ENCODE measurements around the gene ST3GAL6. TPM values are rescaled to one million over a fixed set of nuclear protein-coding genes. Genes with fewer than 3 reads are reported as not detected.

Gene ST3GAL6
- total RNA-seq, 1 experiment from 2014 or later, result 271 TPM

- no peak for DNase-seq (ENCODE audit: low read depth, low spot score)
- in situ Hi-C loops (cut with HindIII; ENCODE audit: low pct_unique_long_range_greater_than_20kb, low sequenced_read_pairs), result no loop called here
These were observed 28.4 kb upstream of the ST3GAL6 start for GRCh38 chr3:98734735-98735134.

- in situ Hi-C loops (cut with HindIII; ENCODE audit: low pct_unique_long_range_greater_than_20kb, low sequenced_read_pairs), result no loop called here
These were observed 27.8 kb upstream of the ST3GAL6 start for GRCh38 chr3:98735296-98735695.

GRCh38 chr3:98735761-98736269 is 27.3 kb upstream of the ST3GAL6 start:
- in situ Hi-C loops (cut with HindIII; ENCODE audit: low pct_unique_long_range_greater_than_20kb, low sequenced_read_pairs), result no loop called here
- no peak for DNase-seq (ENCODE audit: low read depth, low spot score)

More at GRCh38 chr3:98735296-98735695, 27.8 kb upstream of the ST3GAL6 start:
- no peak for DNase-seq (ENCODE audit: low read depth, low spot score)

GRCh38 chr3:98737301-98737700 is 25.8 kb upstream of the ST3GAL6 start:
- DNase-seq (ENCODE audit: low read depth, low spot score), result peak; percentile 56
- in situ Hi-C loops (cut with HindIII; ENCODE audit: low pct_unique_long_range_greater_than_20kb, low sequenced_read_pairs), result no loop called here

- in situ Hi-C loops (cut with HindIII; ENCODE audit: low pct_unique_long_range_greater_than_20kb, low sequenced_read_pairs), result no loop called here
- no peak for DNase-seq (ENCODE audit: low read depth, low spot score)
These were observed 23.9 kb upstream of the ST3GAL6 start for GRCh38 chr3:98739266-98739665.

- DNase-seq (ENCODE audit: low read depth, low spot score), result no peak
- in situ Hi-C loops (cut with HindIII; ENCODE audit: low pct_unique_long_range_greater_than_20kb, low sequenced_read_pairs), result no loop called here
These were observed 22.8 kb upstream of the ST3GAL6 start for GRCh38 chr3:98740324-98740723.

- DNase-seq (ENCODE audit: low read depth, low spot score), result no peak
- in situ Hi-C loops (cut with HindIII; ENCODE audit: low pct_unique_long_range_greater_than_20kb, low sequenced_read_pairs), result no loop called here
These were observed 21.9 kb upstream of the ST3GAL6 start for GRCh38 chr3:98741121-98741716.

DNA sequence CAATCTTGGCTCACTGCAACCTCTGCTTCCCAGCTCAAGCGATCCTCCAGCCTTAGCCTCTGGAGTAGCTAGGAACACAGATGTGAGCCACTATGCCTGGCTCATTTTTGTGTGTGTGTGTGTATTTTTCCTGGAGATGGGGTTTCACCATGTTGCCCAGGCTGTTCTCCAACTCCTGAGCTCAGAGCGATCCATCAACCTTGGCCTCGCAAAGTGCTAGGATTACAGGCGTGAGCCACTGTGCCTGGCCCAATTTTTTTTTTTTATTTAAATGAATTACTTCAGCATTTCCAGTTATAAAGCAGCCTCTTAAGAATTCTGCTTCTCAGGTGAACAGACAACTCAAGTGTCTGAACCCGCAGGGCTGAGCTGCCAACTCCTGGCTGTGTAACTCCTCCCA is 20.1 kb upstream of the ST3GAL6 start:
- DNase-seq (ENCODE audit: low read depth, low spot score), result no peak

DNA sequence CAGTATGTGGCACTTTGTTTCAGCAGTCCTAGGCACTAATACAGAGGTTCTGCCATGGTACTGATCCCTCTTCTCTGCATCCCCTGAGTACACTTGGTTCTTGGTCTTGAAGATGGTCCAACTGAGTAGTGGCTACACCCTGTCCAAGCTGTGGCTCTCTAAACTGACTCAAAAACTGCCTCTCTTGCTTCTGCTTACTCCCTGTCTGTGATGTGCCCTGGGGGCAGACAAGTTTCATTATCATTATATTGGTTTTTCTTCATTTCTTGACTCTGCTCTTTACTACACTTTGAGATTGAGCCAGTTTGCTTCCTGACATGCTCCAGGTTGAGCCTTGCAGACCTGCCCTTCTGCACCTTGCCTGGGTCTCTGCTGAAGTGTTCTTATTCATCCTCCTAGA is 18.9 kb upstream of the ST3GAL6 start:
- in situ Hi-C loops (cut with HindIII; ENCODE audit: low pct_unique_long_range_greater_than_20kb, low sequenced_read_pairs), result no loop called here
- DNase-seq (ENCODE audit: low read depth, low spot score), result no peak

More for the DNA sequence above, 20.1 kb upstream of the ST3GAL6 start:
- in situ Hi-C loops (cut with HindIII; ENCODE audit: low pct_unique_long_range_greater_than_20kb, low sequenced_read_pairs), result no loop called here

DNA sequence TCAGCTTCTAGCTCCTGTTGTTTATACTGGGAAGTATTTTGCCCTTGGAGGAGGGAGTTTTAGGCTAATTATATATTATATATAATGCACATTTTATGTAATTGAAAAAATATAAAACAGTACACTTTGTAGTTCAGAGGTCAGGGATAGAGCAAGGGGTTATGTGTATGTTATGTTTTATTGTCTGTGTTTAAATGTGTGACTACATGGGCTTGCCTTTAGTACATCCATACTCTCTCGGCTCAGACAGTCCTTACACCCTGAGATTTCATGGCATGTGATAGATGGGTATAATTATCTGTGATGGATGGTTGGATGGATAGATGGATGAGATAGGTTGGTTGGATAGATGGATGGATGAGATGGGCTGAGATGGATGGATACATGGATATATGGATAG is 17.4 kb upstream of the ST3GAL6 start:
- in situ Hi-C loops (cut with HindIII; ENCODE audit: low pct_unique_long_range_greater_than_20kb, low sequenced_read_pairs), result no loop called here
- no peak for DNase-seq (ENCODE audit: low read depth, low spot score)

GRCh38 chr3:98746122-98746521 is 17.0 kb upstream of the ST3GAL6 start:
- in situ Hi-C loops (cut with HindIII; ENCODE audit: low pct_unique_long_range_greater_than_20kb, low sequenced_read_pairs), result no loop called here

GRCh38 chr3:98746882-98747281 is 16.3 kb upstream of the ST3GAL6 start:
- in situ Hi-C loops (cut with HindIII; ENCODE audit: low pct_unique_long_range_greater_than_20kb, low sequenced_read_pairs), result no loop called here
- no peak for DNase-seq (ENCODE audit: low read depth, low spot score)

More at GRCh38 chr3:98746122-98746521, 17.0 kb upstream of the ST3GAL6 start:
- DNase-seq (ENCODE audit: low read depth, low spot score), result no peak

DNA sequence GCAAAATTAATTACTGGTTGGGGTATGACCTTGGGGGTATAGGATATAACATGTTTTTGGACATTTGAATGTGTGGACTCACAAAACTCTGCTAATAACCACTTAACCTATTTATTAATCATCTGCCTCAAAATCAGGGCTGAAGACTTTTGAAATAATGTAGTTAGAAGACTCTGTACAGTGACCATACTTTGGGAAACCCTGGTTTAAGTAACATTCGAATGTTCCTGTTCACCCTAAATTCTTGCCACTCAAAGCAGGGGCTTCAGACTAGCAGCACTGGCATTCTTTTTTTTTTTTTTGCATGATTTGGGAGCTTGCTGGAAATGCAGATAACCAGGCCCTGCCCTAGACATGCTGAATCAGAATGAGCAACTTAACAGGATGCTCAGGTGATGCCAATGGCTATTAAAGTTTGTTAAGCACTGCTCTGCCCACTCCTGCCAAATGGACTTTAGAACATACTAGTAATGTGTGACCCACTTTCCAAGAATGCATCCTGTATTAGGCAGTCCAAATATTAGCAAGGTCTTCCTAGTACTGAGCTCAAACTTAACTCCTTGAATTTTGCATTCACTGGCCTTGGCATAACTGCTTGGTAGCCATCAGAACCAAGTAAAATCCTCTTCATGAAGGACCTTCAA is 12.7 kb upstream of the ST3GAL6 start:
- DNase-seq (ENCODE audit: low read depth, low spot score), result no peak
- in situ Hi-C loops (cut with HindIII; ENCODE audit: low pct_unique_long_range_greater_than_20kb, low sequenced_read_pairs), result no loop called here

- in situ Hi-C loops (cut with HindIII; ENCODE audit: low pct_unique_long_range_greater_than_20kb, low sequenced_read_pairs), result no loop called here
- DNase-seq (ENCODE audit: low read depth, low spot score), result no peak
These were observed 8.7 kb upstream of the ST3GAL6 start for GRCh38 chr3:98754483-98754882.

DNA sequence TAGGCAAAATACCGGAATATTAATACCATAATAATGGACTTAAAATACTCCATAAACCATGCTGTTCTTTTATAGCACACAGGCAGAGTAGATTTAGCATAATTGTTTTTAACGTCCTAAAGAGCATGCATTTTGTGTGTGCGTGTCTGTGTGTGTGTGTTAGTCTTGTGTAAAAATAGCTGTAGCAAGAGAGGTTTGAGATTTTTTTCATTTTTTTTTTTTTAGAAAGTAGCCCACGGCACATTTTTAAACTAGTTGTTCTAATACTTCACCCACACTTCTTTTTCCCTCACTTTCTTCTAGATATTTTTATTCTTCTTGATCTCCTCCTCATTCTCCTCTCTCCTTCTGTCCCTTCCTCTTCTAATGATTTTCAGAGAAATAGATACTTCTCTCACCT is 7.5 kb upstream of the ST3GAL6 start:
- no peak for DNase-seq (ENCODE audit: low read depth, low spot score)
- in situ Hi-C loops (cut with HindIII; ENCODE audit: low pct_unique_long_range_greater_than_20kb, low sequenced_read_pairs), result no loop called here

DNA sequence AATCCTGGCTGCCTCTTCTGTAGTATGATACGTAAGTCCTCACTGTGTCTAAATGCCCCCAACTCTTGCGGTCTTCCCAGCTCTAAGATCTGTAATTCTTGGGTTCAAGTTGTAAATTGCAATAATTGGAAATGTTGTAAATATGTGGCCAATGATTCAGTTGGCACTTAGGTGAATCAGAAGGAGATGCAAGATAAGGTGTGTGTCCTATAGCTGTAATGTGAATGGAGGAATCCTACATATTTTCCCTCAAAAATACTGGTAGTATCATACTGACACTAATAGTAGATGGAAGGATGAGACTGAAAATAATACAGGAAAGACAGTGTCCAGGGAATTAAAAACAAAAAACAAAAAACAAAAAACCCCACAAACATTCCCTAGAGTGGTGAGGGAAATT is 3.5 kb upstream of the ST3GAL6 start:
- in situ Hi-C loops (cut with HindIII; ENCODE audit: low pct_unique_long_range_greater_than_20kb, low sequenced_read_pairs), result no loop called here
- no peak for DNase-seq (ENCODE audit: low read depth, low spot score)

- in situ Hi-C loops (cut with HindIII; ENCODE audit: low pct_unique_long_range_greater_than_20kb, low sequenced_read_pairs), result no loop called here
- peak; percentile 61 for DNase-seq (ENCODE audit: low read depth, low spot score)
These were observed 1.4 kb upstream of the ST3GAL6 start for GRCh38 chr3:98761643-98762229.

DNA sequence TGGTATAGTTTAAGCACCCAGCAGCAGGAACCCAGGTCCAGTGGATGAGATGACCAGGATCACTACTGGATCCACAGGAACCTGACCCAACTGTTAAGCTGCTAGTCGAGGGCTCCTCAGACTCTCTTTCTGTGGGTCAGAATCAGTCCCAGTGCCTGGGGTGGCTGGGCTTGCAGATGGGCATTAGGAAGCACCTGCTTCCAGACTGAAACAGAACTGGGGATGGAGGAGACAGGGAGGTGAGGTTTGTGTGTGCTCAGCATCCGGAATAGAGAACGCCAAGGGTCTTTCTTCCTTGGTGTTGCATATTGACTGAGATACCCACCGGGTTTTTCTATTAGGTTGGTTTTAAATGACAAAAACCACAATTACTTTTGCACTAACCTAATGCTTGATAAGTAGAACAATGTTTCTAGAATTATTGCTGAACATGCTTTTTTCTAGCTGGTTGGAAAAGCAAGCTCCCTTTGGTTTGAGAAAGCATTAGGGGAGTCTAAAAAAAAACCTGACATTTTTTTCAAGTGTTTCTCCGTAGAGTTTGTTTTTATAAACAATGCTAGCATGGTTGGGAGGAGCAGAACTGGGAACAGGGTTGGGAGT is 779 bp downstream of the ST3GAL6 start:
- in situ Hi-C loops (cut with HindIII; ENCODE audit: low pct_unique_long_range_greater_than_20kb, low sequenced_read_pairs), result no loop called here
- no peak for DNase-seq (ENCODE audit: low read depth, low spot score)

All from SK-MEL-5 (cell line).